Endothelial cell of umbilical vein (primary cell): ENCODE results near the gene CCDC12. TPM values are rescaled to one million over a fixed set of nuclear protein-coding genes. Genes with fewer than 3 reads are reported as not detected.

Experiments
- BruUV-seq: library from RNA; stranded (reverse); fragments of 400-500 nt; replicated peaks from 2 replicates; lab custom pipeline; 2021; lab: Mats Ljungman, UMichigan
- CTCF ChIA-PET: fragments of 300-600, 350-600 bp; sonication (Branson Sonifier 250); formaldehyde crosslinking; loops from one replicate; lab custom pipeline; 2021; ENCODE audit warnings: antibody characterized with exemption, inconsistent platforms; lab: Charles Lee
- POLR2A ChIA-PET: fragments of 300-600, 350-600 bp; sonication (Branson Sonifier 250); formaldehyde crosslinking; loops from one replicate; lab custom pipeline; 2021; ENCODE audit warnings: antibody characterized with exemption, inconsistent platforms; lab: Charles Lee
- DNase-seq: peaks from one replicate; pipeline ENCODE4 v3.0.0-alpha.2; 2011; ENCODE audit warnings: low read depth, low spot score
- FAIRE-seq: peaks from 2 replicates; lab custom pipeline; 2011; peaks lifted over from hg19 to GRCh38; lab: Jason Lieb, UNC
- H2AFZ ChIP-seq: 2 replicates; pipeline ENCODE4 v1.6.0; 2012; ENCODE audit warnings: low read depth, low read length, control low read depth, inconsistent platforms
- H3K27ac ChIP-seq: 2 replicates; pipeline ENCODE4 v1.5.1; 2011; ENCODE audit warnings: low read depth, mild to moderate bottlenecking, control low read depth, low read length, moderate library complexity; ENCODE audit not compliant: insufficient read depth
- H3K27me3 ChIP-seq, 2 experiments: 2 replicates each; pipeline versions ENCODE4 v1.6.0 to v1.6.1; 2011; ENCODE audit warnings: low read length in 2 of 2, mixed read lengths in 1 of 2; ENCODE audit not compliant: control insufficient read depth in 2 of 2, insufficient read depth in 2 of 2
- H3K36me3 ChIP-seq, 2 experiments: 2 replicates in 1 of 2; 3 replicates in 1 of 2; pipeline ENCODE4 v1.5.1; 2011; ENCODE audit warnings: low read length in 2 of 2, mild to moderate bottlenecking in 1 of 2, moderate library complexity in 1 of 2; ENCODE audit not compliant: control insufficient read depth in 2 of 2, insufficient read depth in 2 of 2; ENCODE audit errors: extremely low read depth in 1 of 2
- H3K4me1 ChIP-seq: 3 replicates; pipeline ENCODE4 v1.5.1; 2011; ENCODE audit warnings: mild to moderate bottlenecking, low read length; ENCODE audit not compliant: control insufficient read depth, insufficient read depth; ENCODE audit errors: extremely low read depth
- H3K4me2 ChIP-seq: 2 replicates; pipeline ENCODE4 v1.6.1; 2011; ENCODE audit warnings: low read length, control low read depth, mixed read lengths; ENCODE audit not compliant: insufficient read depth
- H3K4me3 ChIP-seq, 3 experiments: fragments of 200-600 bp in 1 of 3; sonication (generic), shearing (Covaris generic) in 1 of 3; replicated peaks in 1 of 3; 2 replicates each; pipeline ENCODE4 v1.5.1; 2011 to 2016; ENCODE audit warnings: control low read depth in 3 of 3, low read length in 3 of 3, mild to moderate bottlenecking in 2 of 3, inconsistent platforms in 1 of 3, low read depth in 1 of 3, moderate library complexity in 1 of 3; ENCODE audit not compliant: insufficient read depth in 1 of 3
- H3K79me2 ChIP-seq: 2 replicates; pipeline ENCODE4 v1.6.0; 2012; ENCODE audit warnings: low read length, inconsistent platforms; ENCODE audit not compliant: control insufficient read depth, insufficient read depth
- H3K9ac ChIP-seq: replicated peaks from 2 replicates; pipeline ENCODE3; 2011; ENCODE audit warnings: low read length, control low read depth; ENCODE audit not compliant: insufficient read depth; ENCODE audit errors: extremely low read depth
- H3K9me1 ChIP-seq: replicated peaks from 3 replicates; pipeline ENCODE4 v1.6.0; 2011; ENCODE audit warnings: mild to moderate bottlenecking, low read length; ENCODE audit not compliant: control insufficient read depth, insufficient read depth; ENCODE audit errors: extremely low read depth
- H3K9me3 ChIP-seq: replicated peaks from 2 replicates; pipeline ENCODE4 v1.5.1; 2012; ENCODE audit warnings: low read length, inconsistent platforms; ENCODE audit not compliant: control insufficient read depth, insufficient read depth
- H4K20me1 ChIP-seq: replicated peaks from 2 replicates; pipeline ENCODE3; 2011; ENCODE audit warnings: mild to moderate bottlenecking, low read length; ENCODE audit not compliant: control insufficient read depth, insufficient read depth; ENCODE audit errors: extremely low read depth
- CTCF ChIP-seq, 2 donors: IDR thresholded peaks; 1 replicate in 1 of 2; 2 replicates in 1 of 2; pipeline ENCODE4 v1.5.1; 2011; ENCODE audit warnings: low read length in 2 of 2, mild to moderate bottlenecking in 2 of 2, moderate library complexity in 2 of 2, control low read depth in 1 of 2, inconsistent platforms in 1 of 2, low read depth in 1 of 2; ENCODE audit not compliant: insufficient read depth in 1 of 2; ENCODE audit errors: extremely low read depth in 1 of 2
- EZH2 ChIP-seq: IDR thresholded peaks from 2 replicates; pipeline ENCODE4 v1.6.1; 2012; ENCODE audit warnings: borderline replicate concordance, low read depth, mild to moderate bottlenecking, moderate library complexity, low read length, inconsistent platforms; ENCODE audit not compliant: severe bottlenecking
- FOS ChIP-seq: IDR thresholded peaks from 2 replicates; pipeline ENCODE4 v1.6.1; 2011; ENCODE audit warnings: mild to moderate bottlenecking, low read length, moderate library complexity, borderline replicate concordance; ENCODE audit not compliant: insufficient read depth
- GATA2 ChIP-seq: IDR thresholded peaks from 2 replicates; pipeline ENCODE4 v1.7.0; 2011; ENCODE audit warnings: low read depth, mild to moderate bottlenecking, moderate library complexity, mixed read lengths, low read length; ENCODE audit not compliant: insufficient read length, insufficient read depth
- JUN ChIP-seq: IDR thresholded peaks from 2 replicates; pipeline ENCODE4 v1.6.1; 2011; ENCODE audit warnings: borderline replicate concordance, low read depth; ENCODE audit not compliant: insufficient read length, insufficient read depth
- MAX ChIP-seq: IDR thresholded peaks from 2 replicates; pipeline ENCODE4 v1.6.1; 2011; ENCODE audit not compliant: insufficient read depth, insufficient read length
- MYC ChIP-seq: IDR thresholded peaks from one replicate; pipeline ENCODE4 v1.6.1; 2011; ENCODE audit warnings: mild to moderate bottlenecking, low read depth, low read length
- POLR2A ChIP-seq: IDR thresholded peaks from 2 replicates; pipeline ENCODE4 v1.6.1; 2012; ENCODE audit warnings: low read depth, mild to moderate bottlenecking, control low read depth, low read length
- POLR2AphosphoS5 ChIP-seq: IDR thresholded peaks from 2 replicates; pipeline ENCODE4 v1.6.1; 2012; ENCODE audit warnings: low read depth, mild to moderate bottlenecking, control low read depth, low read length, moderate library complexity; ENCODE audit not compliant: insufficient read depth
- dilution Hi-C: fragments of 300-500 bp; cut with MboI; formaldehyde crosslinking; loops from one replicate; pipeline ENCODE4 v1.15.0; 2019; ENCODE audit warnings: low sequenced_read_pairs; ENCODE audit not compliant: extremely low pct_ligation_motif_present
- intact Hi-C: fragments of 100-400 bp; cut with micrococcal nuclease; formaldehyde crosslinking; loops from one replicate; pipeline ENCODE4 v1.10.0; 2022
- polyA plus RNA-seq, 4 experiments: library from polyadenylated mRNA; depleted of rRNA in 3 of 4; stranded (reverse) in 3 of 4; unstranded in 1 of 4; fragments of >200 nt; gene quantifications; 2 replicates each; pipeline versions ENCODE4 v1.2.1 to v1.2.3, GENCODE V29; 2011 to 2012; ENCODE audit warnings: missing spikeins in 1 of 4
- total RNA-seq: library from RNA; stranded (reverse); gene quantifications from 2 replicates; pipeline ENCODE4 v1.2.3, GENCODE V29; 2021

Gene CCDC12
- total and polyA plus RNA-seq, 2 donors (not counting 3 experiments of a cell fraction or from before 2014, with no cell fraction given): 35.1 to 50.5 TPM

- H4K20me1 ChIP-seq: no peaks in the 10 kb centered on the region
- ChIA-PET POLR2A (no interaction called here), CTCF (interaction anchor here (0.6 to 4.4 kb wide), 13 partner anchors 11 to 233 kb away, joined by 3 to 31 read pairs (median 11); no protein-coding TSS in a partner anchor)
- no peak overlapping the region for H3K27ac ChIP-seq
- H3K27me3 ChIP-seq: no peaks in the 10 kb centered on the region
- no peak overlapping the region for H3K4me2 ChIP-seq
- dilution Hi-C loops (no loop called here), intact Hi-C loops (loop anchor here (10.0 kb wide), 1 partner anchor 412 kb away; no protein-coding TSS in a partner anchor)
- H3K4me3 ChIP-seq: no peak overlapping the region
- no TSS peak for BruUV-seq
- no peak overlapping the region for H2AFZ ChIP-seq
- H3K36me3 ChIP-seq: no peaks in the 10 kb centered on the region
- TF ChIP-seq JUN (no peak), EZH2 (no peak), FOS (no peak), CTCF (IDR thresholded peaks at IDR 0.05; ENCODE audit: extremely low read depth in 1 of 2, insufficient read depth in 1 of 2, low read depth in 1 of 2, low read length in 2 of 2) (no peak), MAX (no peak), POLR2AphosphoS5 (no peak), POLR2A (no peak), GATA2 (no peak), MYC (no peak)
- no peaks in the 10 kb centered on the region for H3K79me2 ChIP-seq
- no peaks in the 10 kb centered on the region for H3K9me3 ChIP-seq
- no peak overlapping the region for H3K9ac ChIP-seq
- DNase-seq (no peak), FAIRE-seq (no peak)
- no peaks in the 10 kb centered on the region for H3K9me1 ChIP-seq
- H3K4me1 ChIP-seq: peaks cover 6% of the 10 kb centered on the region
Measured at GRCh38 chr3:46896386-46896785, 80.2 kb downstream of the CCDC12 start.
